Limb (tissue), 2 donors: ENCODE measurements around the gene STPG2.
A peak's percentile ranks its signal among the peaks of the same experiment; 100 is the strongest.

Experiments used
- DNase-seq, 2 donors: peaks; one replicate each; pipeline ENCODE4 v3.0.0-alpha.2; 2016; ENCODE audit errors: extremely low spot score in 2 of 2

The STPG2 gene

DNA sequence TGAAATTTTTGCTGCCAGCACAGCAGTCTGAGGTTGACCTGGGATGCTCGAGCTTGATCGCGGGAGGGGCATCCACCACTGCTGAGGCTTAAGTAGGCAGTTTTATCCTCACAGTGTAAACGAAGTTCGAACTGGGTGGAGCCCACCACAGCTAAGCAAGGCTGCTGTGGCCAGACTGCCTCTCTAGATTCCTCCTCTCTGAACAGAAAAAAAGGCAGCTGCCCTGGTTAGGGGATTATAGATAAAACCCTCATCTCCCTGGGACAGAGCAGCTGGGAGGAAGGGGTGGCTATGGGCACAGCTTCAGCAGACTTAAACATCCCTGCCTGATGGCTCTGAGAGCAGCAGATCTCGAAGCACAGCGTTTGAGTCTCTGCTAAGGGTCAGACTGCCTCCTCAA, 314.6 kb downstream of the STPG2 start:
- DNase-seq = no peak

DNA sequence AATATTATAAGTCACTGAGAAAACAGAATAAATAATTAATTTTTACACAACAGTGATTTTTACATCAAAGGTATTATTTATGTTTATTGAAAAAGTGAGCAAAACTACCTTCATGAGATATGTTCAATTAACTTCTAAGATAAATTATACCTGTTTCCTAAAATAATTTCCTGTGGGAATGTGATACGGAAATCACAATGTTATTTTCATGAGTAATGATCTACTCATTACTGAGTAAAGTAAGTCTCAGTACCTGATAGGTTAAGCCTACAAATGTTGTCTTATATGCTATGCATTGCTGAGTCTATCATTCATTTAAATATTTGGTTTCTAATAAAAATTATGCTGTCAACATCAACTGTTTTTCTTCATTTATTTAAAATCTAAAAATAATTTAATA, 324.0 kb downstream of the STPG2 start:
- DNase-seq = no peak

DNA sequence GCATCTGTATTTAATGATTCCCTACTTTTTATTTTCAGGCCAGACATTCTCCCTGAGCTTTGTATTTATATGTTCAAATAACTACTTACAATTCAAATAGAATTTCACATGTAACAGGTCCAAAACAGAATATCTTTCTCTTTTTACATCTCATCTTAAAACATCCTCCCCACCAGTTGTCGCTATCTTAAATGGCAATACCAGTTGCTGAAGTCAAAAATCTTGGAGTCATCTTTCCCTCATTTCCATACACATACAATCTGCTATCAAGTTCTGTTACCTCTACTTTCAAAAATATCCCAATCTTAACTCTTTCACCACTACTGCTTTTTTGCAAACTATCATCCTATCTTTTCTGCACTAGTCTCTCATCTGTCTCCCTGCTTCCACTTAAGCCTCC, 330.5 kb downstream of the STPG2 start:
- DNase-seq = no peak

DNA sequence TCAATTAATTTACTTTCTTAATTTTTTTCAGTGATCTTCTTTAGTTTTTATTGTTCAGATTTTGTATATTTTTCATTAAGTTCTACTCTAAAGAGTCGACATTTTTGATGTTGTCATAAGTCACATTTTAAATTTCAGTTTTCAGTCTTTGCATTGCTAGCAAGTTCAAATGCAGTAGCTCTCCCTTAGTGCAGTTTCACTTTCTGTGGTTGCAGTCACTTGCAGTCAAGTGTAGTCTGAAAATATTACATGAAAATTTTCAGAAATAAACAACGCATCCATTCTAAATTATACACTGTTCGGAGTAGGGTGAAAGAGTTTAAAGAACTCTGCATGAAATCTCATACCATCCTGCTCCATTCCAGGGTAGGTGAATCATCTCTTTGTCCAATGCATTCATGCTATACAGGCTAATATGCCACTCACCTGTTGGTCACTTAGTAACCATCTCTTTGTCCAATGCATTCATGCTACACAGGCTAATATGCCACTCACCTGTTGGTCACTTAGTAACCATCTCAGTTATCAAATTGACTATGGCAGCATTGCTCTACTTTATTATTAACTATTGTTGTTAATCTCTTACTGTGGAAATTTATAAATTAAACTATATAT, 356.9 kb downstream of the STPG2 start:
- no peak for DNase-seq

DNA sequence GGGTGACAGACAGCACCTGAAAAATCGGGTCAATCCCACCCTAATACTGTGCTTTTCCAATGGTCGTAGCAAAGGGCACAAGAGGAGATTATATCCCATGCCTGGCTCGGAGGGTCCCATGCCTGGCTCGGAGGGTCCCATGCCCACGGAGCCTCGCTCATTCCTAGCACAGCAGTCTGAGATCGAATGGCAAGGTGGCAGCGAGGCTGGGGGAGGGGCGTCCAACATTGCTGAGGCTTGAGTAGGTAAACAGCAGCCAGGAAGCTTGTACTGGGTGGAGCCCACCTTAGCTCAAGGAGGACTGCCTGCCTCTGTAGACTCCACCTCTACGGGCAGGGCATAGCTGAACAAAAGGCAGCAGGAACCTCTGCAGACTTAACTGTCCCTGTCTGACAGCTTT, 365.1 kb downstream of the STPG2 start:
- no peak for DNase-seq

DNA sequence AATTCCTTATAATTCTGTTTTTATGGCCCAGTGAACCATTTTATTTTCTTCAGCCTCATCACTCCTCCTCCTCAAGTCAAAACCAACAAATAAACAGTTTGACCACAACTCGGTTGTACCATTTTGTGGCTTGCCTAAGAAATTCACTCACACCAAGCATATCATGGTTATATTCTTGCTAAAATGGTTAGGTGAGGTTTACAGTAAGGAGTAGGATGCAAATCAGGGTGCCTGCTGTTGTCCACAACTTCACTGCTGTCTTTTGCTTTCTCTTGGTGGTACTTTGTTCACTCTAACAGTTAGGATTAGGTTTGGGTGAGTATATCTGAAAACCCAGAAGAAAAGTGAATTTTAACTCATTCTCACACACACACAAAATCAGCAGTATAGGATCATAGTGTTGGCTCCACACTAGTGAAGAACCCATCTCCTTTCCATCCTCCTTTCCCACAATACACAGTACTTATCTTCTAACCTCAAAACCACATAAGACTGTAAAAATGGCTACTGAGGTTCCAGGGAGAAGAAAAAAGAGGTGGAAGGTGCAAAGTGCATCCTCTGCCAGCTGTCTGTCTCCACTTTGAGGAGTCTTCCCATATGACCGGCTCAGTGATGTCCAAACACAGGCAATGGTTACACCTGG, 368.8 kb downstream of the STPG2 start:
- no peak for DNase-seq

DNA sequence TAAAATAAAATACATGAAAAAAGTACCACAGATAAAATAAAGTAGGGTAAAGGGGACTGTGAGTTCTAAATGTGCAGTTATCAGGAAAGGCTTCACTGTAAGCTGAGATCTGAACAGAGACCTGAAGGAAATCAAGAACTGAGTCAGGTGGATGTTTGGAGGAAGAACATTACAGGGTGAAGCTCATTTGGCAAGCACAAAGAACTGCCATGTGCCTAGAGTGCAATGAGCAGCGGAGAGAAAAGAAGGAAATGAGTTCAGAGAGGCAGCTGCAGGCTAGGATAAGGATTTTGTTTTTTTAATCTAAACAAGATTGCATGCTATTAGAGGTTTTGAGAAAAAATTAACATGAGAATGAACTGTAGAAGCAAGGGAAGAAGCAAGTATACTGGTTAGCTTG, 373.1 kb downstream of the STPG2 start:
- no peak for DNase-seq

DNA sequence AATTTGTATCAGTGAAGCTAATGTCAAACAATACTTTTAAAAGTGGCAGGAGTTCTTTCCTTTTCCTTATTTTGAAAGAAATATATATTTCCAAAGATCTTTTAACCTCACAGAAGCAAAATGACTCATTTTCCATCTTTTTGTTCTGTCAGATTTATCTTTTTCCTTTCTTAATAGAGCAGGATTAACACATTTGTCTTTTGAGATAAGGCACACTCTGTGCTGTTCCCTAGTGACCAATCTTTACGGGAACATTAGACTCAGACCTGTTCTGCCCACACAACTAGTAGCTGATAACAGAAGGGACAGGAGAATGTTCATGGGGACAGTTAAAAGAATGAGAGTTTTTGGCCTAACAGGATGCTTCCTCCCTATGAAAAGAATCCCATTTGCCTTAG, 381.2 kb downstream of the STPG2 start:
- no peak for DNase-seq

DNA sequence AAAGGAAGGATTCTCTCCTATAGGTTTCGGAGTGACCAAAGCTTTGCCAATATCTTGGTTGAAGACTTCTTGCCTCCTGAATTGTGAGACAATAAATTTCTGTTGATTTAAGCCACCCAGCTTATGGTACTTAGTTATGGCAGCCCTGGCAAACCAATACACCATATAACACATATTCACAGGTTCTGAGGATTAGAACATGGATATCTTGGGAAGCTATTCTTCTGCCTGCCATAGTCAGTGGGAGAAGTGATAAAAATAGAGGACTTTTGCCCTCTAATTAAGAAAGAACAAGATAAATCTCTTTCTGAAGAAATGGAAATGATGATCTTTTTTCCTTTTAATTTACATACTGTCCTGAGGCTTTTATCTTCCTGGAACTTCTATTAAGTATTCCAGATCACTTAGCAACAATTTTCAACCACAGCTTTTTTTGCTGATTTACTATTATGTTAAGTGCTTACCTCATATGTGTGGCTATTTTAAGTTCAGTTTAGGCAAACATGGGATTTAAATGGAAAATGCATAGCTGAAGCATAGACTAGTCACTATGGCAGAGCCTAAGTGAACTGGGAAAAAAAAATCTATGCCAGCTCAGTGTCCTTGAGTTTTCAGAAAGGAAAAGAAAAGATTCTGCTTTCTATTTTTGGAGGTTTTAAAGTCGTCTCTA, 381.7 kb downstream of the STPG2 start:
- DNase-seq = no peak

DNA sequence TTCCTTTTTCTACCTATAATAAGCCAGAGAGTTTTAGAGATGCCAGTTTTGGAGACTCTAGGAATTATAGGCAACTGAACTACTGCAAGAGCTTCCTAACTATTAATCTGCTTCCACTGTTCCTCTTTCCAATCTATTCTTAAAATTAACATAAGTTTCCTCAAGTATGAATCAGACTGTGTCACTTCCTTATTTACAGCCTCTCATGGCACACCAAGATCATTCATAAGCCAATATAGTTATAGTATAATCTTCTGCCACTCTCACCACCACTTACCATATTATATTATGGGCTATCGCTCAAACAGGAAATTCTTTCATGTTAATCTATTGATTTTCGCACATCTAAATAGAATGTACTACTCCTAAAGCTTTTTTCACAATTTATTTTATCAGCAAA, 383.5 kb downstream of the STPG2 start:
- no peak for DNase-seq

DNA sequence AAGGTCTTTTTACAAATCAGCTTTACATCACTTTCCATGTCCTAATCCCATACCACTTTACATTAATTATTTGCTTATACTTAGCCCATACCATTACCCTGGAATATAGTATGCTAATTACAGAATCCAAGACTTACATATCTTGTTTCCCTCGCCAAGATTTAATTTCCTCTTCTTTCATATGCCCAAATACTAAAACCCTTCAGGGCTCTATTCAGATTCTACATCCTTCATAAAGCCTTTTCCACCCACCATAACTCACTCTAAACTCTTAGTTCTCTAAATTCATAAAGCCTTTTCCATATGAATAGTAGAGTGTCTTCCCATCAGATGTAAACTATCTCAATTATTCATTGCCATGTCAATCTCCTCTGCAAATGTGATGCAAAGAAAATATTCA, 390.7 kb downstream of the STPG2 start:
- DNase-seq = no peak

DNA sequence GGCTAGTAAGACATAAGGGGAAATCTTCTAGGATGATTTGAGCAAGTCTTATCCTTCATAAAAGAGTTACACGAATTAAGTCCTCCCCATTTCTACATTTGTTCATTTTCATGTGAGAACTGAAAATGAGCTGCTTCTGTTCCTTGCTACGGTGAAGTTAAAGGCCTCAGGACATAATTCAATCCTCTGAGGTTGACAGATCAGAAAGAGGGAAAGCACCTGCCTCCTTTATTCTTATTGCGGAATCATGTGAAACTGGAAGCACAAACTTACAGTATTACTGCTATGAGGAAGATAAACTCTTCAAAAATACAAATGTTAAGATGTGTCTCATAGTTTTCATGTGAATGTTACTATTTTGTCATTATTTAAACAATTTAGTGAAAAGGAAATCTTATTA, 395.3 kb downstream of the STPG2 start:
- DNase-seq = no peak

DNA sequence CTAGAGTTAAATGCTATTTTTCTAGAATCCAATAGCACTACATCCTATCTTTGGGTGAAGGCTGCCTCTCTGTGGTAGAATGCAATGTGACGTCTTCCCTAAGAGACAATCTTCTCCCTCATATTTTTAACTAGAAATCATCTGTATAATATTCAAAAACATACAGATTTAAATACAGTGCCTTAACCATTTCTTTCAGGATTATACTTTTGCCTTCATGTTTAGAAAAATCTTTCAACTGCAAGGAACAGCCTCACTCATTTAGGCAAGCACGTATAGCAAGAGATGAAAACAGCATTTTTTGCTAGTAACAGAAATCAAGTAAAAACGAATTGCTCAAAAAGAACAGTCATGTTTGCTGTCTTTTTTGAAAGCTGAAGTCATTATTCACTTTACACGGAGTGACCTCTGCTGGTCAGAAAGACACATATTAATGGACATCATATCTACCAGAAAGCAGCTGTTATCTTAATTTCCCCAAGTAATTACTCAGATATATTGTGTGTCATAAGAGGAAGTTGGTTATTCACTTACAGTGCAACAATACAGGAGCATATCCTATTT, 422.3 kb downstream of the STPG2 start:
- peak in 1 of 2 donors; percentile 24 for DNase-seq

DNA sequence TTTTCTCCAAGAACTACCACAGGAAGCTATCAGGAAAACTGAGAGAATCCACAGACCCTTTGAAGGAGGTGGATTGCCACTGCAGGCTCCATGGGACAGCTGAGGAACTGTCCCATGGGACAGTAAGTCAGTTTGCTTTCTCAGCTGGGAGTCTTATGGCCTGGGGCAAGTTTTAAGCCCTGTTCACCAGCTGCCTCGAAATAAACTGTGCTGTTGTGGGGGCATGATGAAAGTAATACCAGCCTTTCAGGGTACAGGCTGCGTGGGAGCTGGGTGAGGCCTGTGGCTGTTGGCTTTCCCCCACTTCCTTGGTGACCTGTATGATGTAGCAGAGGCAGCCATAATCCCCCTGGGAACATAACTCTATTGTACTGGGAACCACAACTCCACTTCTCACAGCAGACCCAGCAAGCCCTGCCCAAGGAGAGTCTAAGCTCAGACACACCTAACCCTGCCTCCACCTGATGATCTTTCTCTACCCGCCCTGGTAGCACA, 452.1 kb downstream of the STPG2 start:
- DNase-seq = no peak

DNA sequence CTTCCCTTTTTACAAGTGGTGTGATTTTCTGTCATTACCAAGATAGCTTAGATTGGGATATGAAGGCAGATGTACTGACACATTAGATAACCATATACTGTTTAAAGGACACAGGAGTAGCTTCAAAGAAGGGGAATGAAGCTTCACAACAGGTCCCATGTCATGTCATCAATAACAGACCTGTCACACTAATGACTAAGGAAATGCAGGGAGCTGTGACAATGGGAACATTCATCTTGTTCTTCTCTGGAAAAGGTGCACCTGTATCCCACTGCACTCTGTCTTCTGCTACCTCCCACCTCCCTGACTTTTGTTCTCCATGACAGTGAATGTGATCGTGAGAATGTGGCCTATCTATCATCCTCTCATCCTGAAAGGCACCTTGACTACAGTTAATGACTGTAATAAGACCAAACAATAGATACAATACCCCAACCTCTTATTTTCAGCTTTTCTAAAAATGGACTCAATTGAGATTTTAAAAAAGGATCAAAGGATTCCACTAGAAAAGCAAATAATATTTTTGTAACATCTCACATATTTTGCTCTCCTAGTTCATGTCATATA, 472.5 kb downstream of the STPG2 start:
- no peak for DNase-seq

DNA sequence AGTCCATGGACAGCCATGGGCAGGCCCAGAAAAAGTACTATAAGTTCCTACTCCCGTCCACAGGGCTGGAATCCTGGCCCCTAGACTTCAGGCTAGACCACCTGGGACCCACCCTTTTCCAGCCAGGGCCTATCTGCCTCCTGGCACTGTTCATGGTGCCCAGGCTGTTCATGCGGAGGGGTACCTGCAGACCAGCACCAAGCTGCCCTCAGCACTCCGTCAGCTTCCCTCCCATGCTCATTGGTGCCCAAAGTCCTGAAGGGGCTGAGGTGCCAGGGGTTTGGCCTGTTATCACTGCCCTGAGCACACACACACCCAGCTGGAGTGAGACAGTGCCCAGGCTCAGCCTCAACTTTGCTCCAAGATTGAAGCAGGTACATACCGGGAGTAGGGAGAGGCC, 477.7 kb downstream of the STPG2 start:
- no peak for DNase-seq

DNA sequence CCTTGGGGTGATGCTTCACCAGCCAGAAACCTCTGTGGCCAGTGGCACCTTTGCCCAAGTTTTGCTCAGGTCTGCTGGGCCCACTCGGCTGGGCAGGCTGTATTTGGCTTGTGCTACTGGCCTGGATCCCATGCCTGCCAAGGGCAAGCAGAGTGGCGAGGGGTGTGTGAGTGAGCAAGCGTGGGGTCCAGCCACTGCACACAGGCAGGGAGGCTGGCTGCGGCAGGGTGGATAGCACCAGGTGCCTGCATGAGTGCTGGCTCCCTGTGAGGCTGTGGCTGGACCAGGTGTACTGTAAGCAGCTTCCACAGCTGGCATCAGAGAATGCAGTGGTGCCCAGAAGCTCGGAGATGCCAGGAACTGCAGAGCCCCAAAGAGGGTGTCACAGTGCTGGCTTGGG, 478.5 kb downstream of the STPG2 start:
- DNase-seq = peak in 1 of 2 donors; percentile 19

DNA sequence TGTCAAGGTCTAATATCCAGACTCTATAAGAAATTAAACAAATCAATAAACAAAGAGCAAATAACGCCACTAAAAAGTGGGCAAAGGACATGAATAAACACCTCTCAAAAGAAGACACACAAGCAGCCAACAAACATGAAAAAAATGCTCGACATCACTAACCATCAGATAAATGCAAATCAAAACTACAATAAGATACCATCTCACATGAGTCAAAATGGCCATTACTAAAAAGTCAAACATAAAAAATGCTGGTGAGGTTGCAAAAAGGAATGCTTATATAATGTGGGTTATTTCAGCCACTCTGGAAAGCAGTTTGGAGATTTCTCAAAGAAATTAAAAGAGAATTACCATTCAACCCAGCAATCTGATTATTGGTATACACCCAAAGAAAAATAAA, 481.1 kb downstream of the STPG2 start:
- DNase-seq = no peak

DNA sequence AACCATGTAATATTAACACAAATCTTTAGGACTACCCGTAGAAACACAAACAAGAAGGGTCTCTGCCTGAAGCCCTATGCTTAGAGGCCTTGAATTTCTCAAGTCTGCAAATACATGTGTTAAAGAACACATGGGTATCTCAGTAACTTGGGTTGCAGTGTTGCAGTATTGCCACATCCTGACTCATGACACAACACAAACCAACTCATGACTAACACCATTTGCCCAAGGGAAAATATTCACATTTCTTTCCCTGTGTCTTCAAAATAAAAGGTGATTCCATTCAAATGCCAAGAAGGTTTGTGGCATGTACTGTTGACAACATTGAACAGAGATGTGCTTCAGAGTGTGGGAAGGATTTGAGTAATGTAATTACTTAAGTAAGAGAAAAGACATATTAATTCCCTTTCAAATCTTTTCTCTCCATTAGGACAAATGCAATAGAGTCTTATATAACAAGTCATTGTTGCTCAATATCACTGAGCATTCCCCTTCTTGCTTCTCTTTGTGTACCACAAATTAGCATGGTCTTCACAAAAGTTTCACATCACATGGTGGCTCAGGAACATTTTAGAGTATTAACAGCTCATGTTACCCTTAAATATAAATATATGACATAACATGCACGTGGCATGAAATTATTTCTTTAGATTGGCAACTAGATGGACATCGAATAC, 487.1 kb downstream of the STPG2 start:
- no peak for DNase-seq

DNA sequence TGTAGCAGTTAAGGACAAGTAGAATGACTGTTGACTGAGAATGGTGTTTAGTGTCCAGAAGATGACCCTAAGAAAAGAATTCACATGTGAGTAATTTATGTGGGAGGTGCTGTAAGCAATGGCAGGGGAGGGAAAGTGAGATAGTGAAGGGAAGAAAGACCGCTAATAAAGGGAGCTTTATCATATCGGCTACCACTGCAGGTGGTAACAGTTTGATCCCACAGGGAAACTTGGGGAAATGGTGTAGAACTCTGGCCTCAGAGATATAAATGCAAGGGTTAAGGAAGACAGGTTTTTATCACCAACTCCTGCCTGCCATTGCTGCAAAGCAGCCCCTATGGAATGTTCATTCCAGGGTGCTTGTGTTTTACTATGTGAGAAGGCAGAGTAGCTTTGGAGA, 489.6 kb downstream of the STPG2 start:
- DNase-seq = no peak

DNA sequence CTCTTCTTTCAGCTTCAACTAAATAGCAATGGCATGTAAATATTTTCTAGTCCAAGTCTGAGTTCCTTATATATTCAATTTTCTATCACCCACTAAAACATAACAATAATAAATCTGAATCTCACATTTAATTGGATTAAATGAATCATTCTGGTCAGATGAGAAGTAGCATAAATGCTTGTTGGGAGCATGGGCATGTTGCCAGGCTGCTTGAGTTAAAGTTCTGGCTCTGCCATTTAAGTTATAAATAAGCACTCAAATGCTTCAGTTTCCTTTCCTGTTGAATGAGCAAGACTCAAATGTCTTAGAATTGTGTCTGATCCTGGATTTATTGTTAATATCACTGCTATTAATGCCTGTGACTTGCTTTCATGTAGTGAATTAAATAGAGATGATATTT, 496.3 kb downstream of the STPG2 start:
- DNase-seq = peak in 1 of 2 donors; percentile 24
